Duodenal mucosa (tissue), 2 donors: ENCODE results near the gene PSG6.
"Not testable (repeated sequence)": the region's sequence is repeated elsewhere in the genome, so short reads cannot be mapped to it uniquely, and the experiment has no call there.

Experiments
- H3K27ac ChIP-seq: one replicate; pipeline ENCODE4 v1.7.0; 2013; ENCODE audit warnings: low read depth, low read length
- H3K27me3 ChIP-seq, 2 donors: one replicate each; pipeline ENCODE4 v1.7.0; 2013; ENCODE audit warnings: low read length in 2 of 2, control low read depth in 1 of 2; ENCODE audit not compliant: insufficient read depth in 2 of 2, control insufficient read depth in 1 of 2
- H3K36me3 ChIP-seq, 2 donors: one replicate each; pipeline ENCODE4 v1.7.0; 2013; ENCODE audit warnings: low read length in 2 of 2, control low read depth in 1 of 2; ENCODE audit not compliant: insufficient read depth in 2 of 2, control insufficient read depth in 1 of 2
- H3K4me1 ChIP-seq, 2 donors: one replicate each; pipeline ENCODE4 v1.7.0; 2013; ENCODE audit warnings: low read length in 2 of 2, control low read depth in 1 of 2; ENCODE audit not compliant: insufficient read depth in 2 of 2, control insufficient read depth in 1 of 2
- H3K4me3 ChIP-seq, 2 donors: one replicate each; pipeline ENCODE4 v1.7.0; 2013; ENCODE audit warnings: low read length in 2 of 2, low read depth in 1 of 2
- H3K9ac ChIP-seq, 2 donors: one replicate each; pipeline ENCODE4 v1.7.0; 2013; ENCODE audit warnings: low read length in 2 of 2, low read depth in 1 of 2
- H3K9me3 ChIP-seq, 2 donors: one replicate each; pipeline ENCODE4 v1.7.0; 2013; ENCODE audit warnings: low read length in 2 of 2, control low read depth in 1 of 2; ENCODE audit not compliant: control insufficient read depth in 1 of 2

The PSG6 gene

DNA sequence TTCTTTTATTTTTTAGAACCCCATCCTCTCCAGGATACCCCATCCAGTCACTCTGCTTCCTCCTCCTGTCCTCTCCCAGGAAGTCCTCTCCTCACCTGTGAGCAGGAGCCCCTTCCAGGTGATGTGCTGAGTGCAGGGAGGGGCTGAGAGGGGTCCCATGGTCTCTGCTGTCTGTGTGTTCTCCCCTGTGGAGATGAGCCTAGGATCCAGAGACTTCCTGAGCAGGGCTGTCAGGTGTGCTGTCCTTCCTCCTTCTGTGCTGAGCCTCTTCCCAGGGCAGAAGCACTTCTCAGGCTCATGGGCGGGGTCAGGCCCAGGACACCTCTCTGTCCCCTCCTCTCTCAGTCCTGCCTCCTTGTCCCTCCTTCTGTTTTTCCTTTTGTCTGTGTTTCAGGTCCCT is at the start of gene PSG6:
TSS of gene PSG6 (minus strand) at position 261 of the 400 bp plus-strand sequence. CDS start at position 159, 102 bp downstream.
- H3K27ac ChIP-seq, H3K27me3 ChIP-seq, H3K4me1 ChIP-seq, H3K4me3 ChIP-seq, H3K36me3 ChIP-seq, H3K9ac ChIP-seq, H3K9me3 ChIP-seq: not testable (repeated sequence)

DNA sequence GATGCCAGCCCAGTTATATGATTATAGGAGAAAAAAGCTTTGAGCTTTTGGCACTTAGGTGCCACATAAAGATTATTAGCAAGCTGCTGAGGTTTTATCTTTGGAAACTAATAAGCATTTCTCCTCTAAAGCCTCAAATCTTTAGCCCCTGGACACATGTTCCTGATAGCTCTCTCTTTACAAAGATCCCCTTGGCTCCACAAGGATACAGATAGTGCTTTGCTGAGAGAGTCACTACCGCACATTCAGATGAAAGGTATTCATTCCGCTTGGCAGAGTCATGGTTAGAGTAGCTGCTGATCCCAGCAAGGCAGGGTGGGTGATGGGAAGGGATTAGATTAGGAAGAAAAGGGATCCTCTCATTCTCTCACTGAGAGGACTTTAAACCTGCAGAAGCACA is 47.5 kb upstream of the PSG6 start:
- no peak overlapping the region for H3K27ac ChIP-seq
- no peaks in the 10 kb centered on the region for H3K9me3 ChIP-seq
- no peak overlapping the region for H3K4me3 ChIP-seq
- H3K9ac ChIP-seq: no peak overlapping the region
- H3K27me3 ChIP-seq: no peaks in the 10 kb centered on the region
- H3K4me1 ChIP-seq: no peaks in the 10 kb centered on the region
- H3K36me3 ChIP-seq: no peaks in the 10 kb centered on the region

DNA sequence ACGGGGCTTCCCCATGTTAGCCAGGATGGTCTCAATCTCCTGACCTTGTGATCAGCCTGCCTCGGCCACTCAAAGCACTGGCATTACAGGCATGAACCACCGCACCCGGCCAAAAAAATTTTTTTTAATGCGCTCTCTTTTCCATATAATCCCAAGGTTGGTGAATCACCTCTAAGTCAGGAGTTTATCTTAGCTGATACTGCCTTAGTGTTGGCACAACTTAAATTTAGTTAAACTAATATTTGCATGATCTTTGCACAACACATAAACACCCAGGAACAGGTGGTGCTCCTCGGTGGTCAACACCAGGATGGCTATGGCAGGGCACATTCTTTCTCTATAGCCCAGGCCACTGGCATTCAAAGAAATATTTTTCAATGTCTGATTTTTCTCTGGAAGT is 43.4 kb upstream of the PSG6 start:
- no peaks in the 10 kb centered on the region for H3K27me3 ChIP-seq
- H3K9ac ChIP-seq: no peak overlapping the region
- H3K36me3 ChIP-seq: no peaks in the 10 kb centered on the region
- H3K27ac ChIP-seq: no peak overlapping the region
- no peak overlapping the region for H3K4me3 ChIP-seq
- H3K9me3 ChIP-seq: no peaks in the 10 kb centered on the region
- H3K4me1 ChIP-seq: no peaks in the 10 kb centered on the region

- H3K4me3 ChIP-seq, H3K4me1 ChIP-seq, H3K9me3 ChIP-seq, H3K36me3 ChIP-seq, H3K27me3 ChIP-seq, H3K27ac ChIP-seq, H3K9ac ChIP-seq: not testable (repeated sequence)
These were observed 34.4 kb upstream of the PSG6 start for GRCh38 chr19:42952126-42952525.

DNA sequence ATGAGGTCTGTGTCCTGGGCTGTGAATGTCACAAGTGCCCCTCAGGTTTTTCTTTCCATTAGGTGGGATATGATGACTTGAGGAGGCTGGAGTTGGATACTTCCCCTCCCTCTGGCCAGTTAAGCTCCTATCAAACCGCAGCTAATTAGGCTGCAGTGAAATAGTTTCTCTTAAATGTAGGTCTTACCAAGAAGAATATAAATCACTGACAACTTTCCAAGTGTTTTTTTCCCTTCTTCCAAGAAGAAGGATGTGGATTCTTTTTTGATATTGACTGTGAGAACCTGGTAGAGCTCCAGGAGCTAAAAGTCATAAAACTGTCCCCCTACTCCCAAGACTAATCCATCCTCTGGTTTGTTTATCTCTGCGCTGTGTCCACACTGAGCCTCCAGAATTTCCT is 33.8 kb upstream of the PSG6 start:
- H3K4me1 ChIP-seq, H3K9ac ChIP-seq, H3K36me3 ChIP-seq, H3K27me3 ChIP-seq, H3K4me3 ChIP-seq, H3K9me3 ChIP-seq, H3K27ac ChIP-seq: not testable (repeated sequence)

DNA sequence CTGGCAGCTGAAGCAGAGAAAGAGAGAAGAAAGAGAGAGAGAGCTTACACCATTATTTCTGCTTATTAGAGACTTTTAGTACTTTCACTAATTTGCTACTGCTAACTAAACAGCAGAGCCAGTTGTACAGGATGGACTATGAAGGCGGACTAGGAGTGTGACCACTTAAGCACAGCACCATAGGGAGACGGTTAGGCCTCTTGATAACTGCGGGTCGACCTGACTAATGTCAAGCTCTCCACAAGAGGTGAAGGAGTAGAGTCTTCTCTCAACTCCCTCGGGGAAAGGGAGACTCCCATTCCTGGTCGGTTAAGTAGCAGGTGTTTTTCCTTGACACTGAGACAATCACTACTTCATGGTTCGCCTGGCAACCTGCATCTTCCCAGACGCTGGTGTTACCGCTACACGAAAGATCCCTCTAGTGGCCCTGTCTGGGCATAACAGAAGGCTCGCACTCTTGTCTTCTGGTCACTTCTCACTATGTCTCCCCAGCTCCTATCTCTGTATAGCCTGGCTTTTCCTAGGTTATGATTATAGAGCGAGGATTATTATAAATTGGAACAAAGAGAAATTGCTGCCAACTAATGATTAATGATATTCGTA is 24.6 kb upstream of the PSG6 start:
- Histone ChIP-seq H3K27ac (no peak overlapping the region), H3K9me3 (no peaks in the 10 kb centered on the region), H3K9ac (no peak overlapping the region), H3K27me3 (peaks cover 0 to 3% of the 10 kb centered on the region in 2 donors), H3K36me3 (no peaks in the 10 kb centered on the region), H3K4me1 (no peaks in the 10 kb centered on the region), H3K4me3 (no peak overlapping the region)

DNA sequence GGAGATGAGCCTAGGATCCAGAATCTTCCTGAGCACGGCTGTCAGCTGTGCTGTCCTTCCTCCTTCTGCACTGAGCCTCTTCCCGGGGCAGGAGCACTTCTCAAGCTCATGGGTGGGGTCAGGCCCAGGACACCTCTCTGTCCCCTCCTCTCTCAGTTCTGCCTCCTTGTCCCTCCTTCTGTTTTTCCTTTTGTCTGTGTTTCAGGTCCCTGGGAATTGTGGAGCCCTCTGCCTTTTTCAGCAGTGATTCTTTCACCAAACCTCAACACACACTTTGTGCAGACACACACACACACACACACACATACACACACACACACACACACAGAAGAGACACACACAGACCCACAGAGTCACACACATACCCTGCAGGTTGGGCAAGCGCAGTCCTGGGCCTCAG is 19.4 kb upstream of the PSG6 start, which contains the start of gene PSG7:
TSS of gene PSG7 (minus strand) at position 101 of the 400 bp plus-strand sequence. CDS start 131 bp downstream, outside the sequence.
- H3K9me3 ChIP-seq, H3K27me3 ChIP-seq, H3K4me1 ChIP-seq, H3K27ac ChIP-seq, H3K4me3 ChIP-seq, H3K36me3 ChIP-seq, H3K9ac ChIP-seq: not testable (repeated sequence)

GRCh38 chr19:42934726-42935125 is 17.0 kb upstream of the PSG6 start:
- H3K36me3 ChIP-seq, H3K9ac ChIP-seq, H3K27me3 ChIP-seq, H3K27ac ChIP-seq, H3K9me3 ChIP-seq, H3K4me3 ChIP-seq, H3K4me1 ChIP-seq: not testable (repeated sequence)

DNA sequence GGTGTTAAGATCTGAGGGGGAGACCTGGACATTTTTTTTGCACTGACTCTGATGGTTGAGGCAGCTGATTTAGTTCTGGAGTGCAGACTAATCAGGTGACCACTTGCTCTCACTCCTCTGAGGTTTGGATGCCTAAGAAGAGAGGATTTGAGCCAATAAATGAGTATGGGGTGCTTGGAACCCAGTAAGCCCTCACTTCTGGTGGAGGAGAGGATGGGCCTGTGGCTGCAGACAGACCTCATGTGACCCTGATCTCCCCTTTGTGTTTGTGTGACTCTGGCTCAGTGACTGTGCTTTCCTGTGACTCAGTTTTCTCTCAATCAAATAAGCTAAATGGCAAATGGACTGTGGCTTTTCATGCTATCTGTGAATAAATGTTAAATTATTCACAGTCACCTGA is 16.5 kb upstream of the PSG6 start:
- H3K4me3 ChIP-seq, H3K36me3 ChIP-seq, H3K9ac ChIP-seq, H3K4me1 ChIP-seq, H3K27me3 ChIP-seq, H3K27ac ChIP-seq, H3K9me3 ChIP-seq: not testable (repeated sequence)

DNA sequence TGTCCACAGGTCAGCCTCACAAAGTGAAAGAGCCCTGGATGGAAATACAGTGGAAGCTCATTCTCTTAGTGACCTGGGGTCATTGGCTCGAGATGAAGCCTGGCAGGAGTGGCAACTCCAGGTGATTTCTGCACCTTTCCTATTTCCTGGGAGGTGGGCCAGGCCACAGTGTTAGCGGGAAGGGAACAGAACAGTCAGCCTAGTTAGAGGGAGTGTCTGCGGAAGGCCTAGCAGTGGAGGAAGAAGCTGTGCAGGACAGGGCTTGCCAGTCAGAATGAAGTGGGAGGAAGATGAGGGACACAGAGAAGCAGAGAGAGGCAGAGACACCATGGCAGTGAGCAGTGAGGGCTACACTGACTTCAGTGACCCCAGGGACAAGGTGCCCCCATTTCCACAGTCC is 15.7 kb upstream of the PSG6 start:
- H3K27ac ChIP-seq, H3K9me3 ChIP-seq, H3K27me3 ChIP-seq, H3K36me3 ChIP-seq, H3K9ac ChIP-seq, H3K4me3 ChIP-seq, H3K4me1 ChIP-seq: not testable (repeated sequence)

DNA sequence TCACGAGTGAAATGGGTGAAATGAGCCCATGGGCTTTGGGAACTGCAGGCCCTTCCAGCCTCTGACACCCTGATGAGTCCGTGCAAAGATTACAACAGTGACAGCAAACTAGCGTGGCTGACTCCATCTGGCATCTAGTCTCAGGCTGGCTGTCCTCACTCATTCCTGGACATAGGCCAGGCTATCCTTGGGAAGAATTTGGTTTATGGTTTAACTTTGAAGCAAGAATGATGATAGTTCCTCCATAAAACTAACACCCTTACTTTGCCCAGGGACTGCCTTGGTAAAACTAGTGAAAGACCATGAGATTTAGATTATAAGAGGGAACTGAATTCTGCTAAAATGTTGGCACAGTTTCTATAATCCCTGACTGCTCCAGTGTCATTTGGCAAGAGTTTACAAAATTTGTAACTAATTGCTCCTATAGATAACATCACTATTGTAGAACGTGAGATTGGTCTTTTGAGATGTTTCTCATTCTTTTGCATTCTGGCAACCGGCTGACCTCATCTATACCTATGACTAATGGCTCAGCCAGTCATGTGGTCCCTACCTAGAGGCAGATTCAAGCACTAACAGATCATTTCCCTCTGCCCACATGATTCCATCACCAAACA is 14.9 kb upstream of the PSG6 start:
- H3K4me3 ChIP-seq, H3K27me3 ChIP-seq, H3K9ac ChIP-seq, H3K27ac ChIP-seq, H3K4me1 ChIP-seq, H3K36me3 ChIP-seq, H3K9me3 ChIP-seq: not testable (repeated sequence)
